ENCODE data around the gene ATP5F1D. TPM values are rescaled to one million over a fixed set of nuclear protein-coding genes. Genes with fewer than 3 reads are reported as not detected.

The ATP5F1D gene
- total and polyA plus RNA-seq, 2 donors (not counting 1 experiment from before 2014, with no cell fraction given) = 150 to 166 TPM

DNA sequence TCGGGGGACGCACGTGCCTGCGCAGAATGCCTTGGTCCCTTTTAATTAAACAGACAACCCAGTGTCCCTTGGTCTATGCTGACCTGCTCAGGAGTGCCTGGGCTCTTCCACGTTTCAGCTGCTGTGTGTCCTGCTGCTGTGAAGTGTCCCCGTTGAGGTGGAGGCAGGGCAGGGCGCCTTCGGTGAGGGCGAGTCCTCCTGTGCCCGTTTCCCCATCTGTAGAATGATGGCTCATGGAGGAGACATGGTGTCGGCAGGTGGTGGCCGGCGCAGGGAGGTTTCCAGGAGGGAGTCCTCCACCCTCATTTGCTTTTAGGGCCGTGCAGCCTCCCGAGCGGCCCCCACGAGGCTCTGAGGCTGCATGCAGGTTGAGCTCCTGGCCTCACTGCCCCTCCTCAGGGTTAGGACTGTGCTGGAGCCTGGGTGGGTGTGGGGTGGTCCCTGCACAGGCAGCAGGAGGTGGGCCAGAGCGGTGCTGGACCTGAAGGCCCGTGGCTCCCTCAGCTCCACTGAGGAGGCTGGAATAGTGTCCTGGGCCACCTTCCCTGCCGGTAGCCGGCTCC lies 27.2 kb upstream of the ATP5F1D start:
- Histone ChIP-seq H3K9me3 (ENCODE audit: control extremely low read depth in 1 of 3, control insufficient read depth in 2 of 3, insufficient read depth in 1 of 3, low read length in 2 of 3) (no peaks in the 10 kb centered on the region), H2AFZ (ENCODE audit: insufficient read depth, low read depth, low read length, poor library complexity, severe bottlenecking) (no peak overlapping the region), H3K79me2 (ENCODE audit: control insufficient read depth, insufficient read depth, low read length) (peaks cover 95% of the 10 kb centered on the region), H3K4me1 (ENCODE audit: control insufficient read depth in 2 of 2, insufficient read depth in 2 of 2, low read length in 2 of 2) (peaks cover 12 to 15% of the 10 kb centered on the region in 2 donors), H3K9ac (ENCODE audit: low read length) (no peak overlapping the region), H4K20me1 (ENCODE audit: control insufficient read depth, insufficient read depth, low read length, poor library complexity, severe bottlenecking) (peaks cover 97% of the 10 kb centered on the region), H3K4me2 (replicated peaks; ENCODE audit: low read depth, low read length, poor library complexity, severe bottlenecking) (peak overlapping the region; percentile 68), H3K4me3 (ENCODE audit: control extremely low read depth in 1 of 5, extremely low read depth in 1 of 5, insufficient read depth in 1 of 5, low read depth in 2 of 5, low read length in 4 of 5) (no peak overlapping the region), H3K27ac (ENCODE audit: low read length in 2 of 2) (peak overlapping the region; percentile 50 to 84), H3K27me3 (replicated peaks in 1 of 4; ENCODE audit: control extremely low read depth in 1 of 4, control insufficient read depth in 3 of 4, insufficient read depth in 4 of 4, low read length in 3 of 4) (no peaks in the 10 kb centered on the region), H3K36me3 (replicated peaks in 1 of 2; ENCODE audit: control extremely low read depth in 1 of 2, control insufficient read depth in 1 of 2, extremely low read depth in 1 of 2, insufficient read depth in 2 of 2, low read length in 1 of 2) (peaks cover 0 to 23% of the 10 kb centered on the region in 2 experiments)
- Mint-ChIP-seq H3K9me3 (ENCODE audit: insufficient read depth) (no peaks in the 10 kb centered on the region), H3K4me1 (peaks cover 22% of the 10 kb centered on the region), H3K27ac (peak overlapping the region; percentile 87), H3K27me3 (no peaks in the 10 kb centered on the region), H3K4me3 (peak overlapping the region; percentile 67)
- POLR2A ChIA-PET = no interaction called here
- no peak for TF ChIP-seq CTCF (IDR thresholded peaks at IDR 0.05)
- TF ChIP-seq EZH2 (IDR thresholded peaks at IDR 0.05; ENCODE audit: borderline replicate concordance, insufficient read depth, low read depth, low read length, poor library complexity, severe bottlenecking) = no peak
- intact Hi-C loops (cut with micrococcal nuclease) = no loop called here
- no peak for DNase-seq
- CTCF ChIA-PET = interaction anchor here (1.1 to 1.4 kb wide), 3 partner anchors 20 to 101 kb away, joined by 4 to 5 read pairs (median 4); no protein-coding TSS in a partner anchor
- 78% methylated on average over 18 of the region's 21 CpGs for WGBS (ENCODE audit: insufficient coverage)
- no peak for ATAC-seq (ENCODE audit: low read depth)

DNA sequence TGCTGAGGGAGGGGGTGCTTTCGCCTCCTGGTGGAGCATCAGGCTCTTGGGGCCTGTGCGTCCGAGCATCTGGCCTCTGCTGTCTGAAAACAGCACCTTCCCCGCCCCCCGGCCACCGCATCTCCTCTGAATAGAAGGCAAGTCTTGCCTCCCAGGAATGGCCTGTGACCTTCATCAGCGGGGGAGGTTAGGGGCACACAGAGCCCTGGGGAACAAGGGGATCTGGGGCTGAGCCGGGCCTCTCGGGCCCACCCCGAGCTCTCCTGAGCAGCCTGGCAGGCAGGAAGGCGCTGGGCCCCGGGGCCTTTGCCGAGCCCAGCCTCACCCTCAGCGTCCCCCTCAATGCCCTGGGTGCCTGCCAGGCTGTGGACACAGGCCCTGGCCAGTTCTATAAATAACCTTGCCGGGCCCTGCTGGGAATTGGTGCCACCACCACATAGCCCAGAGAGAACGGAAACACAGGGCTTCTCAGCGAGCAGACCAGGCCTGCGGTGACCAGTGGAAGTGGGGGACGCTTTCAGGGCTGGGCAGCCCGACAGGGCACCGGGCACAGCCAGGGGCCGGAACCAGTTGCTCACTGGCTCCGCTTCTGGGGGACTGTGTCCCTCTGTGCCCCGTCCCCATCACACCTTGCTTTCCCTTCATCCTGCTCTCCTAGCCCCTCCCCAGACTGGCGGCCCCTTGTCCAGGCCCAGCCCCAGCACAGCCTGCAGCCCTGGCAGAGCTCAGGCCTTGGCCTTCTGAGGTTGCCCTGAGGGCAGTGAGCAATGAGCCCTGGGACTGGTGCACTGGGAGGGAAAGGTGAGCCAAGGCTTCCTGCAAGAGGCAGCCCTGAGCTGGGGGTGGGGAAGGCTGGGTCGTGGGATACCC lies 26.5 kb upstream of the ATP5F1D start:
- WGBS (ENCODE audit: insufficient coverage) = 95% methylated on average over 25 of the region's 26 CpGs
- Histone ChIP-seq H3K4me1 (ENCODE audit: control insufficient read depth in 2 of 2, insufficient read depth in 2 of 2, low read length in 2 of 2) (peaks cover 12 to 15% of the 10 kb centered on the region in 2 donors), H3K27me3 (replicated peaks in 1 of 4; ENCODE audit: control extremely low read depth in 1 of 4, control insufficient read depth in 3 of 4, insufficient read depth in 4 of 4, low read length in 3 of 4) (no peaks in the 10 kb centered on the region), H3K79me2 (ENCODE audit: control insufficient read depth, insufficient read depth, low read length) (peaks cover 88% of the 10 kb centered on the region), H3K9ac (ENCODE audit: low read length) (no peak overlapping the region), H3K27ac (ENCODE audit: low read length in 2 of 2) (no peak overlapping the region), H2AFZ (ENCODE audit: insufficient read depth, low read depth, low read length, poor library complexity, severe bottlenecking) (no peak overlapping the region), H3K9me3 (ENCODE audit: control extremely low read depth in 1 of 3, control insufficient read depth in 2 of 3, insufficient read depth in 1 of 3, low read length in 2 of 3) (no peaks in the 10 kb centered on the region), H4K20me1 (ENCODE audit: control insufficient read depth, insufficient read depth, low read length, poor library complexity, severe bottlenecking) (peaks cover 94% of the 10 kb centered on the region), H3K36me3 (replicated peaks in 1 of 2; ENCODE audit: control extremely low read depth in 1 of 2, control insufficient read depth in 1 of 2, extremely low read depth in 1 of 2, insufficient read depth in 2 of 2, low read length in 1 of 2) (peaks cover 0 to 17% of the 10 kb centered on the region in 2 experiments), H3K4me2 (replicated peaks; ENCODE audit: low read depth, low read length, poor library complexity, severe bottlenecking) (peak overlapping the region; percentile 68), H3K4me3 (ENCODE audit: control extremely low read depth in 1 of 5, extremely low read depth in 1 of 5, insufficient read depth in 1 of 5, low read depth in 2 of 5, low read length in 4 of 5) (no peak overlapping the region)
- no peak overlapping the region for H3K4me3 Mint-ChIP-seq
- H3K27me3 Mint-ChIP-seq = no peaks in the 10 kb centered on the region
- intact Hi-C loops (cut with micrococcal nuclease) = no loop called here
- ChIA-PET CTCF (no interaction called here), POLR2A (interaction anchor here (1.1 kb wide), 1 partner anchor 37 kb away, joined by 3 read pairs; no protein-coding TSS in a partner anchor)
- TF ChIP-seq EZH2 (IDR thresholded peaks at IDR 0.05; ENCODE audit: borderline replicate concordance, insufficient read depth, low read depth, low read length, poor library complexity, severe bottlenecking) (no peak), CTCF (IDR thresholded peaks at IDR 0.05) (no peak)
- peaks cover 19% of the 10 kb centered on the region for H3K4me1 Mint-ChIP-seq
- no peaks in the 10 kb centered on the region for H3K9me3 Mint-ChIP-seq (ENCODE audit: insufficient read depth)
- no peak overlapping the region for H3K27ac Mint-ChIP-seq
- ATAC-seq (ENCODE audit: low read depth) (no peak), DNase-seq (no peak)
